Middle frontal gyrus (tissue), 1 donor: ENCODE measurements around the gene CFAP69.
"Not testable (repeated sequence)": the region's sequence is repeated elsewhere in the genome, so short reads cannot be mapped to it uniquely, and the experiment has no call there.

Experiments
- DNase-seq: peaks from one replicate; pipeline ENCODE4 v3.0.0-alpha.2; 2015; ENCODE audit warnings: low spot score; ENCODE audit errors: extremely low spot score

Gene CFAP69

DNA sequence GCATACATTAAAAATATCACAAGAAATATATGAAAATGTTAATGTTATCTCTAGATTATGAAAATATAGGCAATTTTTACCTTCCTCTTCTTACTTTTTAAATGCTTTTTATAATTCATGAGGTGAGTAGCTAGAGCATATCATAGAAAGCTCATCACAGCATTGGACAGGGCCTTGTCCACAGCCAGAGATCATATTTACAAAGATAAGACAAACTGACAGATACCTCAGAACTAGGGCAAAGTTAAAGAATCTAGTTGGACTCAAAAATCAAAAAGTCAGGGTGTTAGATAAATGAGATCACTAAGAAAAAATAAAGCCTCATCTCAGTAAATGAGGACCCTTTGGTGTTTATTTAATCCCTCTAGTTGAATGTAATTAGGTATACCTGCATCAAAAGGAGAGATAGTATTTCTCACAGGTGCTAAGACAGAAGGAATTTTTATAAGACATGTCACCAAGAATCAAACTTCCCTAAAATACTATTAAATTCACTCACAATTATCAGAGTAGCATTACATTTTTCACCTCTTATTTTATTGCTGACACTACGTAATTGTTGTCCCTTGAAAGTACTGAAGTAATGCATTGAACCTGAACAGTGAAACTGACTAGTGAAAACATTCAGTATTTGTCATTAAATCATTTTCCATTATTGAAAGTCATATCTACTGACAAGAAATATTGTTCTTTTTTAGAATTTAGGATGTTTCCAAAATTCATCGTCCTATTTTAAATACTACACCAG is 25.6 kb downstream of the CFAP69 start:
- no peak for DNase-seq

DNA sequence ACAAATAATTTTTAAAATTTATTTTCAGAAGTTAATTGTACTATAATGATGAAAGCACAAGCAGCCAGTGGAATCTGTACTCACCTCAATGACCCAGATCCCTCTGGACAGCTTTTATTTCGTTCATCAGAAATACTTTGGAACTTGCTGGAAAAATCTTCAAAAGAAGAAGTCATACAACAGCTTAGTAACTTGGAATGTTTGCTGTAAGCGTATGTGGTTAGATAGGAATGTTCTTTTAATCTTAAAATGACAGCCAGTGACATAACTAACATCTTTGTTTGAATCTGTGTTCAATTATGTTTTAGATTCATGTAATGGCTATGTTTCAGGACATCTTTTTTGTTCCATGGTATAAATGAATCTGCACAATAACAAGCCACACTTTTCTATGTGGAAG is 26.8 kb downstream of the CFAP69 start:
- DNase-seq: no peak

DNA sequence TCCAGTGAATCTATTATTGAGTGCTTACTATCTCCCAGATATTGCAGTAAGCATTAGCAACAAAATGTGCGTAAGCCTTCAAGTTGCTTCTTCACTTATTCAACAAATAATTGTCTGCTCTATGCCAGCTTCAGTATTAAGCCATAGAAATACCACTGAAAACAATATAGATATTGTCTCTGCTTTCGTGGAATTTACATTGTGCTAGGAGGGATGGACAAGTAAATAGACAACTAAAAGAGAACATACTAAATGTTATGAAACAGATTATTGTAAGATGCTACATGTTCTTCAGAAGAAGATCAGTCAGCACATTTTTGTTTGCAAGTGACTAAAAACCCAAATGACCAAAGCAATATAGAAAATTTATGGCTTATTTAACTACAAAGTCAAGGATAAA is 27.3 kb downstream of the CFAP69 start:
- no peak for DNase-seq

DNA sequence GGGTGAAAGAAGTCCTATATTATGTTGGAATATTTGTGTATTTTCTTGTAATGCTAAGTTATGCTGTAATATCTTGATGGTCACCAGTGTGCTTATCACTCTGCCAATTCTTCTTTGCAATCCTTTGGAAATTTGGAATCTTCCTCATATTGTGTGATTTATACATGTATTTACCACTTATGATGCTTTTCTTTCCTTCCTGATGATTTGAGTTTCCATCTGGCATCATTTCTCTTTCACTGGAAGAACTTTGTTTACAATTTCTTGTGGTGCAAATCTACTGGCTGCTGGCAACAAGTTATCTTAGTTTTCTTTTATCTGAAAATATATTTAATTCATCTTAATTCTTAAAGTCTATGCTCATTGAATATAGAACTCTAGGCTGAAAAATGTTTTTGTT is 29.2 kb downstream of the CFAP69 start:
- no peak for DNase-seq

- DNase-seq: no peak
Observed at GRCh38 chr7:90276033-90276728, 31.2 kb downstream of the CFAP69 start.

DNA sequence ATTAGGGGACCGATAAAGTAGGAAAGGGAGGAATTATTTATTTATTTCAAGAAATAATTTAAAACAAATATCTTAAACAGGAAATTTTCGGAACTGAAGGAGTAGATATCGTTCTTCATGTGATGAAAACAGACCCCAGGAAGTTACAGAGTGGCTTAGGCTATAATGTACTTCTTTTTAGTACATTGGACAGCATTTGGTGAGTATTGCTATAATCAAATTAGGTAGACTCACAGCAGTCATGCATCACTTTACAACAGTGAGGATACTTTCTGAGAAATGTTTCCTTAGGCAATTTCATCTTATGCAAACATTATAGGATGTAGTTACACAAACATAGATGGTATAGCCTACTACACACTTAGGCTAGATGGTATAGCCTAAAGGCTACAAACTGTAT is 43.2 kb downstream of the CFAP69 start:
- no peak for DNase-seq

DNA sequence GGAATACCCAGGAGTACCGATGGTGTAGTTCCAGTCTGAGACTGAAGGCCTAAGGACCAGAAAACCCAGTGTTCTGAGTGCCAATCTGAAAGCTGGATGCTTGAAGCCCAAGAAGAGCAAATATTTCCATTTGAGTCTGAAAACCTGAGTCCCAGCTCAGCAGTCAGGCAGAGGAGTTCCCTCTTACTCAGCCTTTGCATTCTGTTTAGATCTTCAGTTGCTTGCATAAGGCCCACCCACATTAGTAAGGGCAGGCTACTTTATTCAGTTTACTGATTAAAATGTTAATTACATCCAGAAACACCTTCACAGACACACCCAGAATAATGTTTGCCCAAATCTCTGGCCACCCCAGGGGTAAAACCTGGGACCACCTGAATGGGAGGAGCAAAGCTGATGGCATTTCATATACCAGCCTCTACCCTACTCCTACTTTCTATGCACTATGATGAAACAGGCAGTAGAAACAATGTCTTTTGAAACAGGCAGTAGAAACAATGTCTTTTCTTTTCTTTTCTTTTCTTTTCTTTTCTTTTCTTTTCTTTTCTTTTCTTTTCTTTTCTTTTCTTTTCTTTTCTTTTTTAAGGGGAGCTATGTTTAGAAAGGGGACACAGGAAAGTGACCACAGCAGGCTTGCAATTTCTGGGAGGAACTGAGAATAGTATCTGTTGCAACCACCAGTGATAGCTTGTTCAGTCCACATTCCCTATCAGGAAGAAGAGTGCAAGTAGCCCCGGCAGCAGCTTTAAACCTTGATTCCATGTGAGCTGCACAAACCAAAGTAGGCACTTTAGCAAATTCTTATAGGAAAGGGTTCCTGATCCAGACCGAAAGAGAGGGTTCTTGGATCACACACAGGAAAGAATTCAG is 45.5 kb downstream of the CFAP69 start:
- DNase-seq: no peak

- no peak for DNase-seq
Observed at GRCh38 chr7:90298145-90299038, 53.4 kb downstream of the CFAP69 start.

DNA sequence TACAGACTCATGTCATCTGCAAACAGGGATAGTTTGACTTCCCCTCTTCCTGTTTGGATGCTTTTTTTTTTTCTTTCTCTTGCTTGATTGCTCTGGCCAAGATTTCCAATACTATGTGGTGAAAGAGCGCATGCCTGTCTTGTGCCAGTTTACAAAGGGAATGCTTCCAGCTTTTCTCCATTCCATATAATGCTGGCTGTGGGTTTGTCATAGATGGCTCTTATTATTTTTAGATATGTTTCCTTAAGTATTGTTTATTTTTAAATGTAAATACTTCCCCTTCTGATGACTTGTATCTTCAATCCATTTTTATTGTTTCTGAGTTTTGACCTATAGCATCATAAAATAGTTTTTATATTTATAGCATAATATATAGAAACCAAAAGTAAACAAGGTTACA is 58.3 kb downstream of the CFAP69 start:
- no peak for DNase-seq

- no peak for DNase-seq
Observed at GRCh38 chr7:90309872-90310271, 64.9 kb downstream of the CFAP69 start.

DNA sequence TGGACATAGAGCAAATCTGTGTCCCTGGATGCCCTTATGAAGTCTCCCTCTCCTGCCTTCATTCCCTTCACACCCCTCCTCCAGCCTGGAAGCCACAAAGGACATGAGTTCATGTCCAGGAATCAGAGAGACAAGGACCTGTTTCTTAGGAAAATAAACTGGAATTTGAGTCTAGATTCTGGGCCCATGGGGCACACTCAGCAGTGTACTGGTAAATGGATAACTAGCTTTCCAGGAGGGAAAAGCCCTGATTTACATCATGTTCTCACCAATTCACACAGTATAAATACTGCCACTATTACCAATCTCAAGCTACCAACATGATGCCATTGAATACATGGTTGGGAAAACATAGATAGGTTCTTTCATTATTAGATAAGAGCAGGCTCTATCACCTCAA is 66.2 kb downstream of the CFAP69 start:
- DNase-seq: no peak

DNA sequence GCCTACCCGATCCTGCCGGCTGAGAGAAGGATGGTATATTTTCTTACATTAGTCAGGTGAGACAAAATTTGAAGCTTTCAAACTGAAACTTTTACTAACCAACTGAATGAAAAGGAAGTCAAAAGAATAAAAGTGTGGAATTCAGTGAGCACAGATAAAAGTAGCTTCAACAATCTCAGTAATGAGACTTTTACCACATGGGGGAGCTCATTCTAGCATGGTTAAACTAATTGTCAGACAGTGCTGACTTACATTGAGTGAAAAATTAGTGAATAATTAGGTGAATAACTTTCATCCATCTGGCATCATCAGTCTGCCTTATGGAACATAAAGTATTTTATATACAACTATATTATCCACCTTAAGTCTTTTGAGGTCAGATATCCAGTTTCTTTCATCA is 67.8 kb downstream of the CFAP69 start:
- no peak for DNase-seq

GRCh38 chr7:90313907-90314306 is 68.9 kb downstream of the CFAP69 start:
- no peak for DNase-seq

GRCh38 chr7:90320014-90320413 is 75.0 kb downstream of the CFAP69 start:
- DNase-seq: no peak

DNA sequence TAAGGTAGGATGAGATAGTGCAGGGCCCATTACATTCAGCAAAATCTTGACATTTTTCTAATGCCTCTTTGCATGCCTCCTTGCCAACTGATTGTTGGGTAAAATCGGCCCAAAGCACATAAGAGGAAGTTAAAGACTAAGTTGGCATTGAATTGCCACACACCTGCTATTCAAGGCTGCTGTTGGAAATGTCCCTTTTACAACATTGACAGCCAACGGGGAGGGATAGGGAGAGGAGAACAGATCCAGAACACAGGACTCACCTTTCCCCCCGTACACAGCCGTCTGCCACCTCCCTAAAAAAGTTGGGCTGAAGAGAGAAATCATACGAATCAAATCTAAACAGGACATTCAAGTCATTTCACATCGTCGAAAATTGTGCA is 75.4 kb downstream of the CFAP69 start:
- no peak for DNase-seq

- no peak for DNase-seq
Observed at GRCh38 chr7:90320801-90321494, 76.0 kb downstream of the CFAP69 start, which contains the start of gene FAM237B. Gene FAM237B (minus strand): TSS chr7:90321304. CDS start chr7:90319748, 1,556 bp downstream.

GRCh38 chr7:90322837-90323236 is 77.9 kb downstream of the CFAP69 start:
- DNase-seq: no peak

GRCh38 chr7:90326500-90326899 is 81.5 kb downstream of the CFAP69 start:
- no peak for DNase-seq

DNA sequence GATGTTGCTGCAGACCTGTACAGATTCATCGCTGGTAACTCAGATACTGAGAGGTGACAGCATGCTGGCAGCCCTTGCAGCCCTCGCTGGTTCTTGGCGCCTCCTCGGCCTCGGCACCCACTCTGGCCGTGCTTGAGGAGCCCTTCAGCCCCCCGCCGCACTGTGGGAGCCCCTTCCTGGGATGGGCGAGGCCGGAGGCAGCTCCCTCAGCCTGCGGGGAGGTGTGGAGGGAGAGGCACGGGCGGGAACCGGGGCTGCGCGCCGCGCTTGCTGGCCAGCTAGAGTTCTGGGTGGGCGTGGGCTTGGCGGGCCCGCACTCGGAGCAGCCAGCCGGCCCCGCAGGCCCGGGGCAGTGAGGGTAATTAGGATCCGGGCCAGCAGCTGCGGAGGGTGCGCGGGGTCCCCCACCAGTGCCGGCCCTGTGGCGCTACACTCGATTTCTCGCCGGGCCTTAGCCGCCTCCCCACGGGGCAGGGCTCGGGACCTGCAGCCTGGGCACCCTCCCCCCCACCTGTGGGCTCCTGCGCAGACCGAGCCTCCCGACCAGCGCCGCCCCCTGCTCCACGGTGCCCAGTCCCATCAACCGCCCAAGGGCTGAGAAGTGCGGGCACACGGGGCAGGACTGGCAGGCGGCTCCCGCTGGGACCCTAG is 89.3 kb downstream of the CFAP69 start:
- DNase-seq: no peak

GRCh38 chr7:90334926-90335325 is 90.0 kb downstream of the CFAP69 start:
- DNase-seq: not testable (repeated sequence)
